ENCODE data around the gene SNX17. TPM values are rescaled to one million over a fixed set of nuclear protein-coding genes. Genes with fewer than 3 reads are reported as not detected.

Gene SNX17
- total and polyA plus RNA-seq, 2 donors (not counting 3 experiments of a cell fraction or from before 2014, with no cell fraction given), result 103 to 130 TPM

DNA sequence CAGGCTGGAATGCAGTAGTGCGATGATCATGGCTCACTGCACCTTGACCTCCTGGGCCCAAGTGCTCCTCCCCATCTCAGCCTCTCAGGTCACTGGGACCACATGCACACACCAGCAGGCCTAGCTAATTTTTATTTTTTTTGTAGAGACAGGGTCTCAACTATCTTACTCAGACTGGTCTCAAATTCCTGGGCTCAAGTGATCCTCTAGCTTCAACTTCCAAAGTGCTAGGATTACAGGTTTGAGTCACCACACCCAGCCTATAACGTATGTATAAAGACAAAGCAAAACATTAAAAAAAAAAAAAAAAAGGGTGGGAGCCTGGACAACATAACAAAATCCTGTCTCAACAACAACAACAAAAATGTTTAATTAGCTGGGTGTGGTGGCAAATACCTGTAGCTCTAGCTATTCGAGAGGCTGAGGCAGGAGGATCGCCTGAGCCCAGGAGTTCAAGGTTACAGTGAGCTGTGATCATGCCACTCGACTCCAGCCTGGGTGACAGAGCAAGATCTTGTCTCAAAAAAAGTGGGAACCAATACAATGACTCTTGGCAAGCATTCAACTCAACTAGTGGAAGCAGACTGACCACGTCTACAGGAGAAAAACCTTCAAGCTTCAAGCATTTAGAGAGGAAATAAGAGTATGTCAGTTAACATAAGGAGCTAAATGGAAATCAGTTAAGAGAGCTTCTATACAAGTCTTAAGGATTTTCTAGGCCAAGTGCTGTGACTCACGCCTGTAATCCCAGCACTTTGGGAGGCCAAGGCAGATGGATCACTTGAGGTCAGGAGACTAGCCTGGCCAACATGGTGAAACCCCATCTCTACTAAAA is 16.4 kb upstream of the SNX17 start:
- FAIRE-seq (no peak), DNase-seq (ENCODE audit: low read depth, low spot score) (no peak)
- Histone ChIP-seq H3K9me3 (replicated peaks; ENCODE audit: control insufficient read depth, insufficient read depth, low read length) (no peaks in the 10 kb centered on the region), H2AFZ (ENCODE audit: low read depth, low read length) (no peak overlapping the region), H3K9ac (replicated peaks; ENCODE audit: extremely low read depth, insufficient read depth, low read length) (no peak overlapping the region), H3K79me2 (ENCODE audit: control insufficient read depth, insufficient read depth, low read length) (peaks cover 78% of the 10 kb centered on the region), H4K20me1 (replicated peaks; ENCODE audit: control insufficient read depth, extremely low read depth, insufficient read depth, low read length) (peaks cover 3% of the 10 kb centered on the region), H3K27me3 (ENCODE audit: control insufficient read depth in 2 of 2, insufficient read depth in 2 of 2, low read length in 2 of 2) (no peaks in the 10 kb centered on the region), H3K4me3 (replicated peaks in 1 of 3; ENCODE audit: insufficient read depth in 1 of 3, low read depth in 1 of 3, low read length in 3 of 3) (no peak overlapping the region), H3K27ac (ENCODE audit: insufficient read depth, low read depth, low read length) (no peak overlapping the region), H3K9me1 (replicated peaks; ENCODE audit: control insufficient read depth, extremely low read depth, insufficient read depth, low read length) (no peaks in the 10 kb centered on the region), H3K4me2 (ENCODE audit: insufficient read depth, low read length) (no peak overlapping the region), H3K4me1 (ENCODE audit: control insufficient read depth, extremely low read depth, insufficient read depth, low read length) (peaks cover 16% of the 10 kb centered on the region), H3K36me3 (ENCODE audit: control insufficient read depth in 2 of 2, extremely low read depth in 1 of 2, insufficient read depth in 2 of 2, low read length in 2 of 2) (no peaks in the 10 kb centered on the region)
- TF ChIP-seq POLR2A (IDR thresholded peaks at IDR 0.05; ENCODE audit: low read depth, low read length) (no peak), GATA2 (IDR thresholded peaks at IDR 0.05; ENCODE audit: insufficient read depth, insufficient read length, low read depth, low read length) (no peak), JUN (IDR thresholded peaks at IDR 0.05; ENCODE audit: borderline replicate concordance, insufficient read depth, insufficient read length, low read depth) (no peak), EZH2 (IDR thresholded peaks at IDR 0.05; ENCODE audit: borderline replicate concordance, low read depth, low read length, severe bottlenecking) (no peak), MYC (IDR thresholded peaks at IDR 0.05; ENCODE audit: low read depth, low read length) (no peak), FOS (IDR thresholded peaks at IDR 0.05; ENCODE audit: borderline replicate concordance, insufficient read depth, low read length) (no peak), POLR2AphosphoS5 (IDR thresholded peaks at IDR 0.05; ENCODE audit: insufficient read depth, low read depth, low read length) (no peak)
- TF ChIP-seq, protein P1, sequence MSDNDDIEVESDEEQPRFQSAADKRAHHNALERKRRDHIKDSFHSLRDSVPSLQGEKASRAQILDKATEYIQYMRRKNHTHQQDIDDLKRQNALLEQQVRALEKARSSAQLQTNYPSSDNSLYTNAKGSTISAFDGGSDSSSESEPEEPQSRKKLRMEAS (IDR thresholded peaks at IDR 0.05; ENCODE audit: insufficient read depth, insufficient read length), result no peak
- TF ChIP-seq, protein P2, sequence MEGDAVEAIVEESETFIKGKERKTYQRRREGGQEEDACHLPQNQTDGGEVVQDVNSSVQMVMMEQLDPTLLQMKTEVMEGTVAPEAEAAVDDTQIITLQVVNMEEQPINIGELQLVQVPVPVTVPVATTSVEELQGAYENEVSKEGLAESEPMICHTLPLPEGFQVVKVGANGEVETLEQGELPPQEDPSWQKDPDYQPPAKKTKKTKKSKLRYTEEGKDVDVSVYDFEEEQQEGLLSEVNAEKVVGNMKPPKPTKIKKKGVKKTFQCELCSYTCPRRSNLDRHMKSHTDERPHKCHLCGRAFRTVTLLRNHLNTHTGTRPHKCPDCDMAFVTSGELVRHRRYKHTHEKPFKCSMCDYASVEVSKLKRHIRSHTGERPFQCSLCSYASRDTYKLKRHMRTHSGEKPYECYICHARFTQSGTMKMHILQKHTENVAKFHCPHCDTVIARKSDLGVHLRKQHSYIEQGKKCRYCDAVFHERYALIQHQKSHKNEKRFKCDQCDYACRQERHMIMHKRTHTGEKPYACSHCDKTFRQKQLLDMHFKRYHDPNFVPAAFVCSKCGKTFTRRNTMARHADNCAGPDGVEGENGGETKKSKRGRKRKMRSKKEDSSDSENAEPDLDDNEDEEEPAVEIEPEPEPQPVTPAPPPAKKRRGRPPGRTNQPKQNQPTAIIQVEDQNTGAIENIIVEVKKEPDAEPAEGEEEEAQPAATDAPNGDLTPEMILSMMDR (IDR thresholded peaks at IDR 0.05; ENCODE audit: extremely low read depth in 1 of 2, insufficient read depth in 1 of 2, low read depth in 1 of 2, low read length in 2 of 2), result no peak
- ChIA-PET CTCF (interaction anchor here (0.6 to 2.1 kb wide), 4 partner anchors 16 to 287 kb away, joined by 3 to 5 read pairs (median 4); partner anchors contain the start of gene EIF2B4), POLR2A (no interaction called here)
- dilution Hi-C loops (cut with MboI; ENCODE audit: extremely low pct_ligation_motif_present, low sequenced_read_pairs), result no loop called here
- BruUV-seq (replicated peaks), result no TSS peak
- intact Hi-C loops (cut with micrococcal nuclease), result no loop called here
